Sigmoid colon (tissue), 7 donors: Measurements from ENCODE around the gene ARFGAP1. TPM values are rescaled to one million over a fixed set of nuclear protein-coding genes. Genes with fewer than 3 reads are reported as not detected.

Experiments used
- DNase-seq: peaks from one replicate; pipeline ENCODE4 v3.0.0-alpha.2; 2019
- H3K27ac ChIP-seq, 4 donors: fragments of 200-600 bp; sonication (generic); one replicate each; pipeline ENCODE4 v1.5.1; 2016 to 2019; ENCODE audit warnings: mild to moderate bottlenecking in 1 of 4
- H3K27me3 ChIP-seq, 3 donors: fragments of 200-600 bp; sonication (generic); one replicate each; pipeline ENCODE4 v1.5.1; 2019; ENCODE audit warnings: mild to moderate bottlenecking in 1 of 3
- H3K36me3 ChIP-seq, 4 donors: fragments of 200-600 bp; sonication (generic); one replicate each; pipeline ENCODE4 v1.5.1; 2016 to 2019
- H3K4me1 ChIP-seq, 4 donors: fragments of 200-600 bp; sonication (generic); one replicate each; pipeline ENCODE4 v1.5.1; 2017 to 2019
- H3K4me3 ChIP-seq, 4 donors: fragments of 200-600 bp; sonication (generic); one replicate each; pipeline ENCODE4 v1.5.1; 2017 to 2019; ENCODE audit warnings: mild to moderate bottlenecking in 2 of 4, moderate library complexity in 1 of 4
- H3K9me3 ChIP-seq, 4 donors: fragments of 200-600 bp in 3 of 4; sonication (generic) in 3 of 4; one replicate each; pipeline versions ENCODE4 v1.5.1 to v1.6.1; 2013 to 2019
- EP300 ChIP-seq, 4 donors: sonication (generic); formaldehyde crosslinking; IDR thresholded peaks; one replicate each; pipeline ENCODE4 v1.6.1; 2017; ENCODE audit warnings: antibody characterized with exemption in 4 of 4
- POLR2A ChIP-seq, 2 donors: fragments of 450-650 bp; IDR thresholded peaks; one replicate each; pipeline ENCODE4 v1.6.1; 2016; ENCODE audit warnings: antibody characterized with exemption in 2 of 2, mild to moderate bottlenecking in 2 of 2, moderate library complexity in 2 of 2
- POLR2AphosphoS5 ChIP-seq, 4 donors: sonication (generic); formaldehyde crosslinking; IDR thresholded peaks; one replicate each; pipeline ENCODE4 v1.6.1; 2017; ENCODE audit warnings: antibody characterized with exemption in 4 of 4
- WGBS, 2 donors: extraction: QIAGEN DNeasy Blood & Tissue Kit; methylation state at CpG; one replicate each; pipeline ENCODE4 v1.1.7; 2013; 5-methylcytosine and 5-hydroxymethylcytosine counted together
- intact Hi-C: fragments of 100-400 bp; cut with DNase I; formaldehyde crosslinking; loops from one replicate; pipeline ENCODE4 v1.15.1; 2023
- polyA plus RNA-seq, 3 donors: library from polyadenylated mRNA; stranded (reverse); fragments of 200-250 nt; gene quantifications; one replicate each; pipeline ENCODE4 v1.2.3, GENCODE V29; 2013
- total RNA-seq, 4 donors: library from RNA; depleted of rRNA; stranded (reverse); fragments of >200 nt; gene quantifications; one replicate each; pipeline ENCODE4 v1.1.0, GENCODE V29; 2016
- TF ChIP-seq, protein P1 (sequence below), 4 experiments: fragments of 450-650 bp in 3 of 4; fragments of 200-600 bp in 1 of 4; IDR thresholded peaks; one replicate each; pipeline ENCODE4 v1.5.1; 2016 to 2019; ENCODE audit warnings: antibody characterized with exemption in 4 of 4, mild to moderate bottlenecking in 3 of 4, moderate library complexity in 2 of 4
- donor health status: healthy with polysubstance abuse.
- donor health status: Bipolar disorder and iron deficiency.
- donor health status: healthy.

ARFGAP1 gene
- total and polyA plus RNA-seq, 7 donors: 19.8 to 109 (median 31.8) TPM

DNA sequence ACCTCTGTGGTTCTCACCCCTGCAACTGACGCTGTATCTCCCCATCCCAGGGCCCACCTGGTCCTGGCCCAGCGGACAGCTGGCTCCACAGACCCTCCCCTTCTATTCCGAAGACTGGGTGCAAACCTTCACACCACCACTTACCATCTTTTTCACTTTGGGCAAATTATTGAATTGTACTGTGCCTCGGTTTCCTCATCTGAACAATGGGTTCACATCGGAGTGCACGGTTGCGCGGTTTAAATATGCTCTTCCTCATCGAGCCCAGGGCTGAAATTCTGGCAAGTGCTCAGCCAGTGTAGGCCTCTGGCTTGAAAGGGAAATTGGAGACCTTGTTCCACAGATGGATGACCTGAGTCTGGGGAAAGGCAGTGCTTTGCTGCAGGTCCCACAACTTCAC is 2.9 kb upstream of the ARFGAP1 start:
- WGBS, 2 donors: 92 to 93% methylated on average over 9 of the region's 9 CpGs

DNA sequence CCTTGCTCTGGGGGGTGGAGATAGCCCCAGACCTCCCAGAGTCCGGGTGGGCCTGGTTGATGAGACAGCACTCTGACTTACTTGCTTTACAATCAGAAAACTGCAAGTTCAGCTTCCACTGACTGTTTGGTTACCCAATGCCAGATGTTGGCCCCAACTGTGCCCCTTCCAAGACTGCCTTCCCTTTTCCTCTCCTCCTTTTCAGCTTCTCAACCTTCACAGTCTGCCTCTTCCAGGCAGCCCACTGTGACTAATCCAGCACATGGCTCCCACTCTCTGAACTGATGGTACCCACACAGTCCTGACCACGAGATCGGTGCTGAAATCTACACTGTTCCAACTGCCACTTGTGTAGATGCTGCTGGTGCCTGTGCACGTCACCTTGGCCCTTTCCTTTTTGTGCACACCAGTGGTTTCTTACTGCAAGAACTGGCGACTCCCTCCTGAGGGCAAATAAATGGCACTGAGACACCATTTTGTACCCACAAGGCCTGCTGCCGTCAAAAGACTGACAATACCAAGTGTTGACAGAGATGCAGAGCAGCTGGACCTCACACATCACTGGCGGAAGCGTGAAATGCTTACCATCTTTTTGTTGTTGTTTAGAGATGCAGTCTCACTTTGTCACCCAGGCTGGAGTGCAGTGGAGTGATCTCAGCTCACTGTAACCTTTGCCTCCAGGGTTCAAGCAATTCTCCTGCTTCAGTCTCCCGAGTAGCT is 1.8 kb upstream of the ARFGAP1 start:
- 91% methylated on average over 9 of the region's 9 CpGs for WGBS, 2 donors
- intact Hi-C loops: no loop called here

More for the DNA sequence above, 2.9 kb upstream of the ARFGAP1 start:
- TF ChIP-seq EP300 (IDR thresholded peaks at IDR 0.05): no peak
- TF ChIP-seq POLR2AphosphoS5 (IDR thresholded peaks at IDR 0.05): no peak
- no peak for TF ChIP-seq POLR2A (IDR thresholded peaks at IDR 0.05)
- TF ChIP-seq, protein P1, sequence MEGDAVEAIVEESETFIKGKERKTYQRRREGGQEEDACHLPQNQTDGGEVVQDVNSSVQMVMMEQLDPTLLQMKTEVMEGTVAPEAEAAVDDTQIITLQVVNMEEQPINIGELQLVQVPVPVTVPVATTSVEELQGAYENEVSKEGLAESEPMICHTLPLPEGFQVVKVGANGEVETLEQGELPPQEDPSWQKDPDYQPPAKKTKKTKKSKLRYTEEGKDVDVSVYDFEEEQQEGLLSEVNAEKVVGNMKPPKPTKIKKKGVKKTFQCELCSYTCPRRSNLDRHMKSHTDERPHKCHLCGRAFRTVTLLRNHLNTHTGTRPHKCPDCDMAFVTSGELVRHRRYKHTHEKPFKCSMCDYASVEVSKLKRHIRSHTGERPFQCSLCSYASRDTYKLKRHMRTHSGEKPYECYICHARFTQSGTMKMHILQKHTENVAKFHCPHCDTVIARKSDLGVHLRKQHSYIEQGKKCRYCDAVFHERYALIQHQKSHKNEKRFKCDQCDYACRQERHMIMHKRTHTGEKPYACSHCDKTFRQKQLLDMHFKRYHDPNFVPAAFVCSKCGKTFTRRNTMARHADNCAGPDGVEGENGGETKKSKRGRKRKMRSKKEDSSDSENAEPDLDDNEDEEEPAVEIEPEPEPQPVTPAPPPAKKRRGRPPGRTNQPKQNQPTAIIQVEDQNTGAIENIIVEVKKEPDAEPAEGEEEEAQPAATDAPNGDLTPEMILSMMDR (IDR thresholded peaks at IDR 0.05): no peak
- Histone ChIP-seq H3K27me3 (peaks cover 0 to 34% (median 24%) of the 10 kb centered on the region in 3 donors), H3K27ac (no peak overlapping the region), H3K4me3 (no peak overlapping the region), H3K4me1 (peaks cover 0 to 25% (median 24%) of the 10 kb centered on the region in 4 donors), H3K9me3 (no peaks in the 10 kb centered on the region), H3K36me3 (no peaks in the 10 kb centered on the region)
- intact Hi-C loops: no loop called here
- DNase-seq: no peak

DNA sequence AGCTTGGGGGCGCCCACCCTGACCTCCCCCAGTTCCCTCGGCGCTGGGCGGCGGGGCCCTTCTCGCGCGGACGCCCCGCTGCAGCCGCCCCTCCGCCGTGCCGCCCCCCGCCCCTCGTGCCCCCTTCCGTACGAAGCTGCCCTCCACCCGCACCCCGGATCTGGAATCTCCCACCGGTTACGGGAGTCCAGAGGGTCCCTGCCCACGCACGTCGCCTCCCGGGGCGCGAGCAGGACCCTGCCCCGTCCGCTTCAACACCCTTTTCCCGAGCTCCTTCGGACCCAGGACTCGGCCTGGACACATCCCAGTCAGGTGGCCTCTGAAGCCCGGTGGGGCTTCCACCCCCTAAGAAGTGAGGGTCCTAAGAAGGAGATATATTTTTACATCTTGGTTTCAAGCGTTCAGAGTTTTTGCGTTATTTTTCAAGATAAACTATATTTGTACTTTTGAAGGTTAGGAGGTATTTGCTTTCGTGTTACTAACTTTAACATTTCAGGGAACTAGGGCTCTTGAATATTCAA is 506 bp downstream of the ARFGAP1 start:
- Histone ChIP-seq H3K4me3 (peak overlapping the region; percentile 86 to 95 (median 90)), H3K36me3 (peaks cover 0 to 27% (median 18%) of the 10 kb centered on the region in 4 donors), H3K9me3 (no peaks in the 10 kb centered on the region), H3K27me3 (peaks cover 0 to 5% (median 2%) of the 10 kb centered on the region in 3 donors), H3K4me1 (peaks cover 0 to 30% (median 25%) of the 10 kb centered on the region in 4 donors), H3K27ac (peak overlapping the region; percentile 73 to 85 (median 77))
- 1% methylated on average over 37 of the region's 37 CpGs for WGBS, 2 donors
- TF ChIP-seq EP300 (IDR thresholded peaks at IDR 0.05) (no peak), POLR2A (IDR thresholded peaks at IDR 0.05) (no peak), POLR2AphosphoS5 (IDR thresholded peaks at IDR 0.05) (no peak)
- TF ChIP-seq, protein P1 (IDR thresholded peaks at IDR 0.05): no peak
- intact Hi-C loops: loop anchor here (2.0 kb wide), 1 partner anchor 56 kb away; the partner anchor contains the start of gene YTHDF1
- no peak for DNase-seq

More for the DNA sequence above, 1.8 kb upstream of the ARFGAP1 start:
- TF ChIP-seq POLR2AphosphoS5 (IDR thresholded peaks at IDR 0.05) (no peak), POLR2A (IDR thresholded peaks at IDR 0.05) (no peak), EP300 (IDR thresholded peaks at IDR 0.05) (no peak)
- Histone ChIP-seq H3K27me3 (peaks cover 0 to 25% (median 16%) of the 10 kb centered on the region in 3 donors), H3K36me3 (peaks cover 0 to 3% (median 2%) of the 10 kb centered on the region in 4 donors), H3K4me1 (peaks cover 0 to 30% (median 25%) of the 10 kb centered on the region in 4 donors), H3K9me3 (no peaks in the 10 kb centered on the region), H3K27ac (no peak overlapping the region), H3K4me3 (no peak overlapping the region)
- DNase-seq: no peak

DNA sequence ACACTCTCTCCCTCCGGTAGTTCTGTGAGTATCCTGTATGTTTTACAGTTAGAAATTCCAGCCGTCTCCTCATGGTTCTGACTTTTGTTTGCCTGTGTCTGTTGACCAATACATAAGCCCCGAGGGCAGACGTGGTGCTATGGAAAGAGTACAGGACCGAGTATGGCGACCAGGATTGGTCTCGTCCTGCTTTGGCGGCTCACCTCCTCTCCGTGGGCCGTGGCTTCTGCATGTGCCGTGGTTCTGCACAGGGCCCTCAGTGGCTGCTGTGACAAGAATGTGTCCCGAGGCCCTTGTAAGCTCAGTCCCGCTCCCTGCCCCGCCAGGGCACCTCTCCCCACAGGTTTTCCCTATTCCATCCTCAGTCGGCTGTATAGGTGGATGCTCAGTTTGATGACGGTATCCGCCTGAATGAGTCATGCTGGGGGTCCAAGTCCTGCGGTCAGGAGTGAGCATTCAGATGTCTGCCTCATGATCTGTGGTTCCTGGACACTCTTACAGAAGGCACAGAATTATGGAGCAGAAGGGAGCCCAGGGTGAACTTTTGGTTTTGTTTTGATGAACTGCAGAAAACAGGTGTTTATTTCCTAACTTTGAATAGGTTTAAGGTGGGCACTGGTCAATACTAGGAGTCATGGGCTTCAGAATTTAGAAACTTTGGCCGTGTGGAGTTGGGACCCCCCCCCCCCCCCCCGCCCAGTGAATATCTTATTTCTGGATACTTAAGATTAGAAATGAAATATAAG is 1.2 kb downstream of the ARFGAP1 start:
- Histone ChIP-seq H3K4me3 (peak overlapping the region; percentile 86 to 95 (median 90)), H3K9me3 (no peaks in the 10 kb centered on the region), H3K4me1 (peaks cover 0 to 30% (median 25%) of the 10 kb centered on the region in 4 donors), H3K27ac (no peak overlapping the region), H3K27me3 (no peaks in the 10 kb centered on the region), H3K36me3 (peaks cover 0 to 34% (median 24%) of the 10 kb centered on the region in 4 donors)
- intact Hi-C loops: loop anchor here (2.0 kb wide), 1 partner anchor 57 kb away; the partner anchor contains the start of gene YTHDF1
- WGBS, 2 donors: 16 to 47% methylated on average over 20 of the region's 20 CpGs
- TF ChIP-seq, protein P1 (IDR thresholded peaks at IDR 0.05): no peak
- no peak for TF ChIP-seq POLR2A (IDR thresholded peaks at IDR 0.05)
- no peak for DNase-seq
